Measurements from ENCODE around the gene ADAMTS4. TPM values are rescaled to one million over a fixed set of nuclear protein-coding genes. Genes with fewer than 3 reads are reported as not detected.

ADAMTS4 gene
- total RNA-seq, 1 experiment from 2014 or later: 5.4 TPM

DNA sequence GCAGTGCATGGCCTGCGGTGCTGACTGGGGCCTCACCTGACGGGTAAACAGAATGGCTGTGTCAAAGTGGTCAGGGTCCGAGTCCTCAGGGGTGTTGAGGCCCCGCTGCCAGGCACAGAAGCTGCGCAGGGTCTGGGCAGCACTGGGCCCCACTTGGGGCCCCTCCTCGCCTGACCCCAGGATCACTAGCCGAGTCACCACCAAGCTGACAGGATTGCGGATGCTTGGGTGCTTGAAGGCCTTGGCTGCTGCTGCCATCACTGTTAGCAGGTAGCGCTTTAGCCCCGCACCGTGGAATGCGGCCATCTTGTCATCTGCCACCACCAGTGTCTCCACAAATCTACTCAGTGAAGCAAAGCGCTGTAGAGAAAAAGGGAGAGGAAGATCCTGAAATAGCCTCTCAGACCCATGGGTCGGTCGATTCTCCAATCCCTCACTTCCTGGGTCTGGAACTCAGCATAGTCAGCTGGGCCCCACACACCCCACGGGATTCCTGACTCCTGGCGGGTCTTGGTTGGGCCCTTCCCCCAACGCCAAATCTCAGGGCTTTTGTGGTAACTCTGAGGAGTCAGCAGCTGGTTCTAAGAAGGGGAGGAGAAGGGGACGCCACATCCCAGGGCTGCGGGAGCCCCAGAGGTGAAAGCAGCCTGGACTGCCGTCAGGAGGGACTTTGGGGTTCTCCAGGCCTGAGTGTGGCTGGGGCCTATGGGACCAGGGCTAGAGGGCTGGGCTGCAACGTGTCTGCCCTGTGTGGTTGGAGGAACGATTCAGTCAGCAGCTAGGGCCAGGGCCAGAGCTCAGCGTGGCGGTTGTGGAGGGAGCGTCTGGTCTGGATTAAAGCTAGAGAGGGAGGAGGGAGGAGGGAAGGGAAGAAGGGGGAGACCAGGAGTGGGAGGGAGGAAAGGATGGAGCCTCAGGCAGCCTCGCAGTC, 2.1 kb downstream of the ADAMTS4 start:
- peak; percentile 66 for DNase-seq (ENCODE audit: low read depth)

DNA sequence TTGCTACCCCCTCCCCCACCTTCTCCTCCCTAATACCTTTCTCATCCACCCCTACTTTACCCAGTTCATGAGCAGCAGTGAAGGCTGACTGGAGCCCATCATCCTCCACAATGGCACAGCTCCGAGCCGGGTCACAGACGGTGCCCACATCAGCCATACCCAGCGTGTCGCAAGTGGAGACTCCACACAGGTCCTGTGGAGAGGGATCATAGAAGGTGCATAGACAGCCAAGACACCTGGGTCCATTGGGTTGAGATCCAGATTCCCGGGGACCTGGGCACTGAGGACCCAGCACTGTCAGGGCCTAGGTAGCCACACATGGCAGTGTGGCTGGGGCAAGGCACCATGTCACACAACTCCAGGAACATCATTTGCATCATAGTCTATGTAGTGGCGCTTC, 2.7 kb downstream of the ADAMTS4 start:
- DNase-seq (ENCODE audit: low read depth): no peak

DNA sequence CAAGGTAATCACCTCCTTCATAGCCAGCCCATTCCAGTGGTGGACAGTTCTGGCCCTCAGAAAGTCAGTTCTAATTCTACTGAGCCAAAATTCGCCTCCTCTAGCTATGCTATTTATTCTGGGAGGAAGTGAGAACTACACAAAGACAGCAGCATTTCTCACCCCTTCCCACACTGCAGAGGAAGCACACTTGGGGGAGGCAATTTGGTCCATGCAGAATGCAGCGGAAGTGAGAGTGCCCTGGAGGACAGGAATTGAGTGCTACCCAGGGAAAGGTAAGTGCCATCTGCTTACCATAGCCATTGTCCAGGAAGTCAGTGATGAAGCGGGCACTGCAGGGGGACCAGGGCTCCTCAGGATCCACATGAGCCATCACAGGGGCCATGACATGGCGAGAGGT, 3.7 kb downstream of the ADAMTS4 start:
- no peak for DNase-seq (ENCODE audit: low read depth)

DNA sequence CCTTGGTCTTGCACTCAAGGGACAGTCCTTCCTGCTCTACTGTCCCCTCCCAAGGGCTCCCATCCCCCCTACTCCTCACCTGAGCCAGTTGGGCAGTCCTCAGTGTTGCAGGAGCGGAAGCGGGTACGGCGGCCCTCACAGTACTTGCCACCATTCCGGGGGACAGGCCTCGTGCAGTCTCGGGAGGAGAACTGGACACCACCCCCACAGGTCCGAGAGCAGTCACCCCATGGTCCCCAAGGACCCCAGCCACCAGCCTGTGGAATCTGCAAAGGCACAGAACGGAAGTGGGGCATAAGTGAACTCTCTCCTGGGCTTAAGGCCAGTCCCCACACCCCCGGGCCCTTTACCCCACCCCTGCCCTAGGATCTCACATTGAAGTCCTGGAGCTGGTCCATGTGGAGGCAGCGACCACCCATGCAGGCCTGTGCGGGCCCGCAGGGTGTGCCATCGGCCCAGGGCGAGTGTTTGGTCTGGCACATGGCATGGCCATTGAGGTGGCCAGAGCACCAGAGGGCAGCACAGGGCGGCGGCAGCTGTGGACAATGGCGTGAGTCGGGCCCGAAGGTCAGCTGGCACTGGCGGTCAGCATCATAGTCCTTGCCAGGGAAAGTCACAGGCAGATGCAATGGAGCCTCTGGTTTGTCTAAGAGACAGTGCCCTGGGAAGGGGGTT, 5.2 kb downstream of the ADAMTS4 start:
- peak; percentile 78 for DNase-seq (ENCODE audit: low read depth)

DNA sequence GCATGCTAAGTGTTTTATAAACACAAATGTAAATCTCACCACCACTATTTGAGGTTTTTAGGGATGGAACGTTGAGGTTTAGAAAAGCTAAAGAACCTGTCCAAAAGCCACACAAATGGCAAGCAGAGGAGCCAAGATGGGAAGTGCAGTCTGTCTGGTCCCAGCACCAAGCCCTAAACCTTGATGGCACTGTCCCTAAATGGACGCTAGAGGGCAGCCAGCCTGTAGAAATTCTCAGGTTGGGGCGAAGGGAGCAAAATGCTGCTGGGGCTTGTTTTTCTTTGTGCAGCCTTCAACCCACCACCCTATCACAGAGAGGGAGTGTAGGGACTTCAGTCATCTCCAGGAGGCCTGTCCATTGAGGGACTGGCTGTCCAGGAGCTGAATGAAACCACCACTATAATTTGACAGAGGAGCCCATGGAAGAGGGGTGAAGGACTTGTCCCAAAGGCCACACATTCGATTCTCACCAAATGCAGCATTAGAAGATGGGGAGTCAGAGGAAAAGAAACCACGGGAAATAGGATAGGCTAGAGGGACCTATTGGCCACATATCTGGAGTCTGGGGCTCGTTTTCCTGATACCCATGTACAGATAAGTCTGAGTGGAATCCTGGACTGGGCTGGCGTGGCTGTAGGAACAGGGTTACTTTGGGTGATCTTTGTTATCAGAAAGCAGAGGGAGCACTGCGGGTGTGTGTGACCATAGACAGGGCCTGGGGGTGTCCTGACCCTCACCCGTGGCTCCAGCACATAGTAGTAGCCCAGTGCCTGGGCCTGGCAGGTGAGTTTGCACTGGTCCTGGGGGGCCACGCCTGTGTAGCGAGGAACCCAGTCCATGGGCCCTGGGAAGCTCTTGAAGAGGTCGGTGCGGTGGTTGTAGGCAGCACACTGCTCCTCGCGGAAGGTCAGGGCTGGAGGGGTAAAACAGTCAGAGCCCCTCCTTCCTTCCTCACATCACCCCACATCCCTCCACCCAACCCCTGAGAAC, 6.1 kb downstream of the ADAMTS4 start:
- peak; percentile 75 for DNase-seq (ENCODE audit: low read depth)

DNA sequence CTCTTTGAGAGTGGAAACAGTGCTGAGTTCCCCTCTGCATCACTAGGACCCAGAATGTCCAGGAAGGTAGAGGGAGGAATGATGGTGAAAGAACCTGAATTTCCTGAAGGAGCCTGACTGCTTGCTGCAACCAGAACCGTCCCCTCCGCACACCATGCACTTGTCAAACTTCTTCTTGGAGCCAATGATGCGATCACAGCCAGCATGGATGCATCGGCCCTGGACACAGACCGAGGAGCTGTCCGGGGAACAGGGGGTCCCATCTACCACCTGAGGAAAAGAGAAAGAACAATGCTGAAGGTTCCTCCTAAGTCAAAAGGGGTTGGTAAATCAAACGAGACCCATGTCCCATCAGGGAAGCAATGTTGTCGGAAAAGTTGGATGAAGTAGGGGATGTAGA, 6.9 kb downstream of the ADAMTS4 start:
- no peak for DNase-seq (ENCODE audit: low read depth)

DNA sequence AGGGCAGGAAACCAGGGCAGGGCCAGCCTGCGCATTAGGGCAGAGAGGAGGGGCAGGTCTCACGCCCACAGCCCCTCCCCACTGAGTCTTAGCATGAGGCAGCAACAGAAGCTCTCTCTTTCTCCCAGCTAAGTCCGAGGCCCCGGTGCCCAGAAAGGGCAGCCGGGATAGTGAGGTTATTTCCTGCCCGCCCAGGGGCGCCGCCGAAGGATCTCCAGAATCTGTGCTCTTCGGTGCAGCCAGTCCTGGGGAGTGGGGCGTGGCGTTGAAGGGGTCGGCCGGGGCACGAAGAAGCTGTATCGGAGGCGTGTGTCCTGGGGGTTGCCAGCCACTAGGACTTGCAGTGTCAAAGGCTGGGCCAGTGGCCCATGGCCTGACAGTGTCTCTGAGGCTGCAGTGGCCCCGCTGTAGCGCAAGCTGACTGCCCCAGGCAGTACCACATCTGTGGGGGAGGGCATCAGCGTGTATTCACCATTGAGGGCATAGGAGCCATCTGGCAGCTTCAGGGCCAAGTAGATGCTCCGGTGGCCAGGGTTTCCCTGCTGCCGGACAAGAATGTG, 7.8 kb downstream of the ADAMTS4 start:
- DNase-seq (ENCODE audit: low read depth): no peak

DNA sequence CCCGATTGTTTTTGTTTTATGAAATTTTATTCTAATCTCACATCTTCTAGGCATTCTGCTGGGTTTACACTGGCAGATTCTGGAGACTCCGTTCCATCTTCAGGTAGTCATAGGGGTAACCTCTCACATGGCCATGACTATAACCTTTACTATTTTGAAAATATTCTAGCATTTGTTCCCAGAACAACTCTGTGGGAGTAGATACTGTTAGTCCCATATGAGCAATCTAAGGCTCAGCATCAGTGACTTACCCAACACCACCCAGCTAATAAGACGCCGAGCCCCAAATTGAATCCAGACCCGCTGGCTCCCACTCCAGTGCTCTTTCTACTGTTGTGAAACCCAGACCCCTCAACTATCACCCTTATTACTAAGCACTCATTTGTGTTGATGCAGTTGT, 9.8 kb downstream of the ADAMTS4 start:
- DNase-seq (ENCODE audit: low read depth): no peak

DNA sequence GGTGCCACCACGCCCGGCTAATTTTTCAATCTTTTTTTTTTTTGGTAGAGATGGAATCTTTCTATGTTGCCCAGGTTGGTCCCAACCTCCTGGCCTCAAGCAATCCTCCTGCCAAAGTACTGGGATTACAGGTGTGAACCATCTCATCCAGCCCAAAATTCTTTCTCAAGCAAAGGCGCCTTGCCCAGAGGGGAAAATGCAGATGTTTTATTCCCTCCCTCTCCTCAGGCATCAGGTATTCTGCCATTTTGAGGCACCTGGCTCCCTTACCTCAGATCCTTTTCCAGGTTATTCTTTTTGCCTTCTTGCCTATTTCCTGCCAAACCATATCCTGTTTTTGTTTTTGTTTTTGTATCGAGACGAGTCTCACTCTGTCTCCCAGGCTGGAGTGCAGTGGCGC, 10.5 kb downstream of the ADAMTS4 start:
- DNase-seq (ENCODE audit: low read depth): no peak

DNA sequence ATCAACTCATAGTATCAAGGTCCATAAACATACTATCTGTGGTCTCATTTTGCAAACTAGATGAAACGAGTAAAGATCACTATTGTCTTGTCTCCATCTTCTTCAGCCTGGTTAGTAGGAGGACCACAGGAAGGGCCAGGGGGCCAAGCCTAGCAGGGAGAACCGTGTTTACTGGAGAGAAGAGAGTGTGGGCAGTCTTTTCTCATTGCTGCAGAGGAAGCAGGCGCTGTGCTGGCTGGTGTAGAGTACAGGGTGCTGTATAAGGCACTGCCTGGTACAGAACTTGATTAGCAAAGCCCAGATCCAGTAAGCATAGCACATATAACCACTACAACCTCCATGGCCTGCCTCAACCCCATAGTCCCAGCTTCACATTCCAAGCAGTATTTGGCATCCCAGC, 11.5 kb downstream of the ADAMTS4 start:
- no peak for DNase-seq (ENCODE audit: low read depth)

DNA sequence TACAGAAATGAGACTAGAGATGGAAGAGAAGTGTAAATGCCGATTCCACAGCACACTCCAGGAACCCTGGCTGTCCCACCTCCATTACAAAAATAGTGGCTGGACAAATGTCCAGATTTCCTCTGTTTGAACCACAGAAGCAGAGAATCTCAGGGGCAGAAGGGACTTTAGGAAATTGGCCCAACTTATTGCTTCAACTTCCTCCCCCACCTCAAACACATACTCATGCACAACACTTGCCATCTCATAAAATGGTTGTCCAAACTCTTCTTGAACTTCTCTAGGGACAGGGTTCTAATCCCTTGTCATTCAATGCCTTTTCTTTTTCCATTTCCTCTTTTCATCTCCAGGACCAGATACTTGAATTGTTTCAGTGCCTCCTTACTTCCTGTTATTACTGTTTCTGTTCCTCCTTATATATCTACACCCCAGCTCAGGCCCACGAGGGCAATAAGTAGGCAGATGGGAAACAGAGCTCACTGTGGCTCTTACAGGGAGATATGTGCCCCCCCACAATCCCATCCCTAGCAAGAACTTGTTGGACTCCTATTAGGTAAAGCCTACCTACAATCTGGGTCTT, 13.0 kb downstream of the ADAMTS4 start:
- no peak for DNase-seq (ENCODE audit: low read depth)

DNA sequence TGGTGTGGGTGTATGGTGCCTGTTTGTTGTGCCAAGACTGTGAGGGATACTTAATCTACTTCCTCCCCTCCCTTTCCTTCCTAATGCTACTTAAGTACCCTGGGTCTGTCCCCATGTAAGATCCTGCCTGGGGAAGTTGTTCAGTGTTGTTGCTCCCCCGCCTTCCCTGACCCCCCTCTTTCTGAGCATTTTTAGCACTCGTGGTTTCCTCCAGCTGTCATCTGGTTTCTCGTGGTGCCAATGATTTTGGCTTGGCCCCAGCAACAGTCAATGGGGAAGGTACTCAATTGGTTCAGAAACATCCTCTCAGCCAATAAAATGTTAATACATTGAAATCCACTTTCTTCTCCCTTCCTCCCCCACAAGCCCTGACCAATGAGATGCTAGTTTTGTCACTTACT, 13.6 kb downstream of the ADAMTS4 start:
- DNase-seq (ENCODE audit: low read depth): peak; percentile 98

DNA sequence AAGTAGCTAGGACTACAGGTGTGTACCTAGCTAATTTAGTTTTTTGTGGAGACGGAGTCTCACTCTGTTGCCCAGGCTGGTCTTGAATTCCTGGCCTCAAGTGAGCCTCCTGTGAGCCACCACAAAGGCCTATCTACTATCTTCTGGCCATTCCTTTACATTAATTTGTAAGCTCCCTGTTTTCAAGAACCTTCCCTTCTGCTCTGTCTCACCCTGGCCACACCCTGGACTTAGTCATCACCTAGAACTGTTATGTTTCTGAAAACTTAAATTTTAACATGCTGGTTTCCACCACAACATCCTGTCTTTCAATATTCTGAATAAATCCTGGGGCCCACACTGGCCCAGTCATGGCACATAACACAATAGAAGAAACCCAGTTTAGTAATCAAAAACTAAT, 16.6 kb downstream of the ADAMTS4 start:
- DNase-seq (ENCODE audit: low read depth): peak; percentile 77

DNA sequence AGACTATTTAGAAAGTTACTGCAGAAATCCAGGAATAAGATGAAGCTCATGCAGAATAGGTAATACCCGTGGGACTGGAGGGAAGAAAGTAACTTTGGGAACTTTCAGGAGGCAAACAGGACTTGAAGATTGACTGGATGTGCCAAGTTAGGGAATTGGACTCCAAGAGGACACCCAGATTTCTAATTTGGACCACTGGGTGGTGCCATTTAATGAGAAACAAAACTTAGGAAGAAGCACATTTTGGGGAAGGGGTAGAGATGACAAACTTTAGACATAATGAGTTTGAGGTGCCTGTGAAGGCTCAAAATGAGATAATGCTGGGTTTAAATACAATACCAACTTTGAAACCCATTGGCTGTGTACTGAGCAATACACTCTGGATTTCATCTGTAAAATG, 18.2 kb downstream of the ADAMTS4 start:
- DNase-seq (ENCODE audit: low read depth): peak; percentile 55

DNA sequence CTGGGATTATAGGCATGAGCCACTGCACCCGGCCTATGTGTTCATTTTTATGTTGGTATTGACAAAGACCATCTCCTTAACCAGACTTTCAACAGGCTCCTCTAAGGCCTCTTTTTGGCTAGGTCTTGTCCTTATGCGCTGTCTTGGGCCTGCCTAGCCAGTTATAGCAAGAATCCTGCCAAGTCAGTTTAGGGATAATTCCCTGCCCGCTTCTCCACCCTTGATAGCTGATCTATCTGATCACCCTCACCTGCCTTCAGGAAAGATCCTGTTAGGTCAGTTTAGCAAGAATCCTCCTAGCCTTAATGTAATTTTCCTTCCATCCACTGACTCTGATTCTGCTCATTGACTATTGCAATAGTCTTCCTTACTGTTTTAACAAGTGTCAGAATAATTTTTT, 19.2 kb downstream of the ADAMTS4 start:
- no peak for DNase-seq (ENCODE audit: low read depth)

DNA sequence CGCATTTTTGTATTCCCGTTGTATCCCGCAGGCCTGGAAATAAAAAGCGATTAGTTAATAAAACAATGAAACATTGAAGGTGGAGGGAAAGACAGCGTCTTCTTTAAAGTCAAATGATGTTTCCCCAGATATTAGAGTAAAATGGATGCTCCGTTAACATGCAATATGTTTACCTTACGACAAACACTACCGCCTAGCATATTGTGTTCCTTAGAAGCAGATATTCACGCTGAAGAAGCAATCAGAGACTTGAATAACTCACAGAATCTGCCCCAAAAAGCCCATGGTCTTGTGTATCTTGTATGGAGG, 21.0 kb downstream of the ADAMTS4 start:
- no peak for DNase-seq (ENCODE audit: low read depth)

DNA sequence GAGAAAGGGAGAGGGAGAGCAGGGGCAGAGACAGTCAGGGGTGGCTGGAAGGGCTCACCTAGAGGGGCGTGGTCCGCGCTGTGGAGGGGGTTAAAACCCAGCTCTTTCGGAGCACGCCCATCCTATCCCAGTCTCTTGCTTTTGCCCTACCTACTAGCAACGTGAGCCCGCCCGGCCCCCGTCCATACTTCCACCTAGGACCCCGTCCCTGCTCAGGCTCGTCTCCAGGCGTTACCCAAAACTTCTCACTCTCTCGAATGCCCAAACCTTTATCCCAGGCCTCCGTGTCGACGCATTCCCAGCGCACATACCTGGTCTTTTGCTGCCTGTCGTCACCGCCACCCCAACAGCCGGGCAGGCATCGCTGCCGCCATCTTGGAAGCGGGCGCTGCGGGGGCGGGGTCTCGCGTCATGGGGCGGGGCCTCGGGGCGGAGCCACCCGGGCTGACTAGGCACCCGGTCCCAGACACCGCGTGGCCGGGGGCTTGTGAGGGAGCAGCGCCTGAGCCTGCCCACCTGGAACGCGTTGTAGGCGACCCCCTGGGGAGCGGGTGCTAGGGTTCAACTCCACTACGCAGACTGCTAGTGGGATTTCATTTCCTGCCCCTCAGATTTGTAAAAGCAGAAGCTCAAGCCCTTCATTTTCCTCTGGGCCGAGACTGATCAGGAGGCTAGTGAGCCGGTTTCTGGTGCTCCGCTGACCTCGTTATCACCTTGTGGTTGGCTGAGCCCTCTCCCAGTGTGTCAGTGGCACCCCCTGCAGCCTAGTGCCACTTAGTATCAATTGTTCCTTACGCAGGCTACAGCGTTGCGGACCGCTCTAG, 21.5 kb downstream of the ADAMTS4 start, which contains the start of gene B4GALT3:
Gene B4GALT3, minus strand, starts transcription at position 396 of the 824 bp plus-strand sequence. CDS start 1,447 bp downstream, outside the sequence.
- peak; percentile 62 for DNase-seq (ENCODE audit: low read depth)

DNA sequence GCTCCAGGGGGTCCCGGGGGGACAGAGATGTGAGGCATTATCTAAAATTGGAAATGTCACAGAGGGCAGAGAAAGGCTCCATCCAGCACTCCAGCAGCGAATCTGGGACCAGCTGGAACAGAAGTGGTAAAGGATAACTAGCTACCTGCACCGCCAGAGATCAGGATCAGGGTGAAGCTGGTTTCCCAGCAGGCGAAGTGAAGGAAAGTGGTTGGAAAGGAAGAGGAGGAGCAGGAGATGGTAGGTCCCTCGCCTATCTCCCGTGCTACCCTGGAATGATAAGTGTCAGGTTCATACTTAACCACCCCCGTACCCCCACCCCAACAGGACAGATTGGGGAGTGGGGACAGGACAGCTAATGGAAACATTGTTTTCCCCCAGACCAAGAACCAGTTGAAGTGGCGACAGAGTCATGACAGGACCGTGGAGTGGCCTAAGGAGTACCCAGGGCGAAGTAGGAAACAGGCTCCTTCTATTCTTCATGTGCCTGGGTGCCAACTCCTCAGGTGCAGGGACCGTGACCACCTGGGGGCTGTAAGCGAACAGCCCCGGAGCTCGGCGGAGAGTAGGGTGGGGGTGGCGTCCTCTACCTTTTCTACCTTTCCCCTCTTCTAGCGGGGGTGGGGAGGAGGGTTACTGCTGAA, 22.3 kb downstream of the ADAMTS4 start:
- DNase-seq (ENCODE audit: low read depth): no peak

DNA sequence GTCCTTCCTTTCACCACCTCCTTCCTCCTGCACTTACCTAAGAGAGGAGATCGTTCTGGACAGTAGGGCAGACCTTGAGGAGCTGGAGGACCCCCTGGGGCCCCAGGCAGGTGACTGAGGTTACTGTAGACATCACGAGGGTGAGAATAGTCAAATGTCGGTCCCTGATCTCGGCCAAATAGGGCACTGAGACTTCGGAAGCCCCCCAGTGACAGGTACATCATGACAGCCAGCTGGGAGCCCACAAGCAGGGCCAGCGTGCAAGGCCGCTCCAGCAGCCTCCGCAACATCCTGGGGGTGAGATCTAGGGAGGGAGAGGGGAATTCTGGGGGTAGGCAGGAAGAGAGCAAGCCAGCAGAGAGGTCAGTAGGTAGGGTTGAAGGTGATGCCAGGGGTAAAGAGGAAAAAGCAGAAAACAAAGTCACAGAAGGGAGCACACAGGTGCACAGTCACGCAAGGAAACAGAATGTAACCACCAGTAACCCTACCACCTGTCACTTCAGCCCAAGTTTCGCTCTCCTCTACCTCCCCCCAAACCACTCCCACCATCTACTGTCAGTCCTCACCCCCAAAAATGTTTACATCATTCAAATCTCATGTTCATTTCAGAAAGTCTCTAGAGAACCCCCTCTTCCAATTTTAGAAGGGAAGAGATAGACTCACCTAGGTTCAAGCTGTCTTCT, 22.9 kb downstream of the ADAMTS4 start:
- DNase-seq (ENCODE audit: low read depth): no peak

All from LHCN-M2 (cell line).